ENCODE measurements around the gene SPAG17. TPM values are rescaled to one million over a fixed set of nuclear protein-coding genes. Genes with fewer than 3 reads are reported as not detected.

The SPAG17 gene
- total and polyA plus RNA-seq, 2 donors (not counting 1 experiment from before 2014, with no cell fraction given), result not detected

- no peaks in the 10 kb centered on the region for H3K79me2 ChIP-seq (ENCODE audit: control insufficient read depth, insufficient read depth, low read length)
- H3K4me2 ChIP-seq (replicated peaks; ENCODE audit: low read depth, low read length, poor library complexity, severe bottlenecking), result no peak overlapping the region
- ChIA-PET POLR2A (no interaction called here), CTCF (no interaction called here)
- H3K27ac Mint-ChIP-seq, result no peak overlapping the region
- no peak overlapping the region for H3K27ac ChIP-seq (ENCODE audit: low read length in 2 of 2)
- no peaks in the 10 kb centered on the region for H4K20me1 ChIP-seq (ENCODE audit: control insufficient read depth, insufficient read depth, low read length, poor library complexity, severe bottlenecking)
- DNase-seq, result no peak
- H3K4me1 ChIP-seq (ENCODE audit: control insufficient read depth in 2 of 2, insufficient read depth in 2 of 2, low read length in 2 of 2), result no peaks in the 10 kb centered on the region
- H3K9me3 ChIP-seq (ENCODE audit: control extremely low read depth in 1 of 3, control insufficient read depth in 2 of 3, insufficient read depth in 1 of 3, low read length in 2 of 3), result no peaks in the 10 kb centered on the region
- H3K36me3 ChIP-seq (replicated peaks in 1 of 2; ENCODE audit: control extremely low read depth in 1 of 2, control insufficient read depth in 1 of 2, extremely low read depth in 1 of 2, insufficient read depth in 2 of 2, low read length in 1 of 2), result no peaks in the 10 kb centered on the region
- peaks cover 4% of the 10 kb centered on the region for H3K27me3 Mint-ChIP-seq
- intact Hi-C loops (cut with micrococcal nuclease), result no loop called here
- no peaks in the 10 kb centered on the region for H3K9me3 Mint-ChIP-seq (ENCODE audit: insufficient read depth)
- ATAC-seq (ENCODE audit: low read depth), result no peak
- H3K9ac ChIP-seq (ENCODE audit: low read length), result no peak overlapping the region
- no peaks in the 10 kb centered on the region for H3K4me1 Mint-ChIP-seq
- WGBS (ENCODE audit: insufficient coverage), result no CpG with 5 or more reads among the region's 3 CpGs
- no peak overlapping the region for H3K4me3 ChIP-seq (ENCODE audit: control extremely low read depth in 1 of 5, extremely low read depth in 1 of 5, insufficient read depth in 1 of 5, low read depth in 2 of 5, low read length in 4 of 5)
- H3K27me3 ChIP-seq (replicated peaks in 1 of 4; ENCODE audit: control extremely low read depth in 1 of 4, control insufficient read depth in 3 of 4, insufficient read depth in 4 of 4, low read length in 3 of 4), result no peaks in the 10 kb centered on the region
- TF ChIP-seq EZH2 (IDR thresholded peaks at IDR 0.05; ENCODE audit: borderline replicate concordance, insufficient read depth, low read depth, low read length, poor library complexity, severe bottlenecking) (no peak), CTCF (IDR thresholded peaks at IDR 0.05) (no peak)
- no peak overlapping the region for H2AFZ ChIP-seq (ENCODE audit: insufficient read depth, low read depth, low read length, poor library complexity, severe bottlenecking)
- H3K4me3 Mint-ChIP-seq, result no peak overlapping the region
Measured at GRCh38 chr1:118124064-118124463, 61.0 kb downstream of the SPAG17 start.

DNA sequence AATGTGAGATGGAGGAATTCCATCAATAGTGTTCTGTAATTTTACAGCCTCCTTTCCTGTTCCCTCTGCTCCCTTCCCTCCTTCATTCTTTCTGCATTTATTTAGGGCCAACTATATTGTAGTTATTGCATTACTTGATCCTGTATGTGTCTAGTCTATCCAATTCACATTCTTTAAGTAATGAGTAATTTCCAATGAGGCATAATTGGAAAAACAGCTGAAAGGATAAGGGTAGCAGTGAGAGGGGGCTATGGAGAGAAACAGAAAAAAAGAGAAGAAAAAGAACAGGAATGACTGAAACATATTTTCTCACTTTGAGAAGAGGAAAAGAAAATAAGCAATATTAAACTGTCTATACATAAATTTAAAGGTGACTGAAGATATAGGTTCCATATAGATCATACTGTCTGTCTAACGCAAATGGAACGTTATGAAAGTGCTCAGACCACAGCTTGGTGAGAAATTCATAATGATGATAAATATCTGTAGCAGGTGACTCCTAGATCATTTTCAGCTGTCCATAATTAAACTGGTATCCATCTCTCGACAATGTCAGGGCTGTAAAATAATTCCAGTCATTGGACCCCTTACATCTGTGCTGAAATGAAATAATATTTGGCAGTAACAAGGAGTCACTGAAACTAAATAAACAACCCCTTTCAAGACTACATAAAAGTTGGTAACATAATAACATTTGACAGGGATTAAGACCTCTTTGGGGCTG lies 61.8 kb downstream of the SPAG17 start:
- no peak for TF ChIP-seq CTCF (IDR thresholded peaks at IDR 0.05)
- TF ChIP-seq EZH2 (IDR thresholded peaks at IDR 0.05; ENCODE audit: borderline replicate concordance, insufficient read depth, low read depth, low read length, poor library complexity, severe bottlenecking), result no peak
- no peaks in the 10 kb centered on the region for H4K20me1 ChIP-seq (ENCODE audit: control insufficient read depth, insufficient read depth, low read length, poor library complexity, severe bottlenecking)
- no peaks in the 10 kb centered on the region for H3K9me3 ChIP-seq (ENCODE audit: control extremely low read depth in 1 of 3, control insufficient read depth in 2 of 3, insufficient read depth in 1 of 3, low read length in 2 of 3)
- H3K4me1 ChIP-seq (ENCODE audit: control insufficient read depth in 2 of 2, insufficient read depth in 2 of 2, low read length in 2 of 2), result no peaks in the 10 kb centered on the region
- ATAC-seq (ENCODE audit: low read depth), result no peak
- H3K9me3 Mint-ChIP-seq (ENCODE audit: insufficient read depth), result no peaks in the 10 kb centered on the region
- H2AFZ ChIP-seq (ENCODE audit: insufficient read depth, low read depth, low read length, poor library complexity, severe bottlenecking), result no peak overlapping the region
- no peak overlapping the region for H3K27ac ChIP-seq (ENCODE audit: low read length in 2 of 2)
- H3K4me2 ChIP-seq (replicated peaks; ENCODE audit: low read depth, low read length, poor library complexity, severe bottlenecking), result no peak overlapping the region
- H3K36me3 ChIP-seq (replicated peaks in 1 of 2; ENCODE audit: control extremely low read depth in 1 of 2, control insufficient read depth in 1 of 2, extremely low read depth in 1 of 2, insufficient read depth in 2 of 2, low read length in 1 of 2), result no peaks in the 10 kb centered on the region
- no peak for DNase-seq
- H3K27me3 Mint-ChIP-seq, result peaks cover 4% of the 10 kb centered on the region
- no peak overlapping the region for H3K4me3 ChIP-seq (ENCODE audit: control extremely low read depth in 1 of 5, extremely low read depth in 1 of 5, insufficient read depth in 1 of 5, low read depth in 2 of 5, low read length in 4 of 5)
- no peak overlapping the region for H3K27ac Mint-ChIP-seq
- no peaks in the 10 kb centered on the region for H3K4me1 Mint-ChIP-seq
- no peaks in the 10 kb centered on the region for H3K27me3 ChIP-seq (replicated peaks in 1 of 4; ENCODE audit: control extremely low read depth in 1 of 4, control insufficient read depth in 3 of 4, insufficient read depth in 4 of 4, low read length in 3 of 4)
- intact Hi-C loops (cut with micrococcal nuclease), result no loop called here
- POLR2A ChIA-PET, result no interaction called here
- no peak overlapping the region for H3K4me3 Mint-ChIP-seq
- no peaks in the 10 kb centered on the region for H3K79me2 ChIP-seq (ENCODE audit: control insufficient read depth, insufficient read depth, low read length)
- no CpG with 5 or more reads among the region's 3 CpGs for WGBS (ENCODE audit: insufficient coverage)
- no peak overlapping the region for H3K9ac ChIP-seq (ENCODE audit: low read length)
- CTCF ChIA-PET, result no interaction called here

Measured in B cell (primary cell).